IMR-90 (cell line): ENCODE data around the gene FGF3. TPM values are rescaled to one million over a fixed set of nuclear protein-coding genes. Genes with fewer than 3 reads are reported as not detected.

ENCODE experiments used
- ATAC-seq: fragments of 200-7000 bp; cut with Tn5 transposase; 2 replicates; pipeline ENCODE4 v1.9.1; 2020; ENCODE audit warnings: low read depth, mild to moderate bottlenecking, moderate library complexity
- BruUV-seq: library from RNA; stranded (reverse); fragments of 400-500 nt; replicated peaks from 2 replicates; lab custom pipeline; 2021; lab: Mats Ljungman, UMichigan
- CTCF ChIA-PET: fragments of 300-600 bp; formaldehyde crosslinking; extraction: SDS; loops from one replicate; lab custom pipeline; 2021; ENCODE audit warnings: antibody characterized with exemption; lab: Yijun Ruan, JAX
- POLR2A ChIA-PET: fragments of 300-600 bp; sonication (Branson Sonifier 250); formaldehyde crosslinking; loops from one replicate; lab custom pipeline; 2022; ENCODE audit warnings: antibody characterized with exemption; ENCODE audit not compliant: unreplicated experiment; lab: Charles Lee
- DNase-seq: peaks from one replicate; pipeline ENCODE4 v3.0.0; 2013
- H2AFZ ChIP-seq: replicated peaks from 2 replicates; pipeline ENCODE3; 2013; ENCODE audit warnings: low read length, mild to moderate bottlenecking; ENCODE audit not compliant: poor library complexity
- H2AK5ac ChIP-seq: 2 replicates; pipeline ENCODE4 v1.6.1; 2013; ENCODE audit warnings: low read depth, low read length, inconsistent platforms
- H2AK9ac ChIP-seq: replicated peaks from 2 replicates; pipeline ENCODE3; 2013; ENCODE audit warnings: mild to moderate bottlenecking, low read depth, low read length, moderate library complexity; ENCODE audit not compliant: poor library complexity
- H2BK120ac ChIP-seq: 2 replicates; pipeline ENCODE4 v1.6.1; 2013; ENCODE audit warnings: low read depth, low read length, inconsistent platforms
- H2BK15ac ChIP-seq: 3 replicates; pipeline ENCODE4 v1.6.1; 2013; ENCODE audit warnings: low read depth, low read length, inconsistent platforms
- H2BK20ac ChIP-seq: 2 replicates; pipeline ENCODE4 v1.6.1; 2013; ENCODE audit warnings: low read depth, mild to moderate bottlenecking, inconsistent platforms, low read length, moderate library complexity
- H2BK5ac ChIP-seq: 2 replicates; pipeline ENCODE4 v1.6.1; 2013; ENCODE audit warnings: mild to moderate bottlenecking, low read depth, low read length, inconsistent platforms; ENCODE audit not compliant: poor library complexity, severe bottlenecking
- H3K14ac ChIP-seq: replicated peaks from 2 replicates; pipeline ENCODE4 v1.6.1; 2013; ENCODE audit warnings: low read depth, low read length, inconsistent platforms
- H3K18ac ChIP-seq: 2 replicates; pipeline ENCODE4 v1.6.1; 2013; ENCODE audit warnings: low read depth, low read length, control low read depth
- H3K23ac ChIP-seq: 2 replicates; pipeline ENCODE4 v1.6.1; 2013; ENCODE audit warnings: low read depth, low read length, inconsistent platforms
- H3K27ac ChIP-seq: 2 replicates; pipeline ENCODE4 v1.5.1; 2013; ENCODE audit warnings: mild to moderate bottlenecking, control low read depth, low read length; ENCODE audit not compliant: insufficient read depth
- H3K27me3 ChIP-seq: 2 replicates; pipeline ENCODE4 v1.6.1; 2013; ENCODE audit warnings: low read length; ENCODE audit not compliant: control insufficient read depth, insufficient read depth
- H3K36me3 ChIP-seq: 2 replicates; pipeline ENCODE4 v1.6.1; 2013; ENCODE audit warnings: low read length, mixed read lengths; ENCODE audit not compliant: control insufficient read depth, insufficient read depth
- H3K4ac ChIP-seq: 2 replicates; pipeline ENCODE4 v1.6.1; 2013; ENCODE audit warnings: low read depth, low read length, inconsistent platforms
- H3K4me1 ChIP-seq: 2 replicates; pipeline ENCODE4 v1.6.1; 2013; ENCODE audit warnings: low read length, mixed read lengths; ENCODE audit not compliant: control insufficient read depth, insufficient read depth
- H3K4me2 ChIP-seq: 2 replicates; pipeline ENCODE4 v1.6.1; 2013; ENCODE audit warnings: low read depth, mild to moderate bottlenecking, control low read depth, low read length, moderate library complexity
- H3K4me3 ChIP-seq: 2 replicates; pipeline ENCODE4 v1.5.1; 2013; ENCODE audit warnings: low read depth, mild to moderate bottlenecking, control low read depth, low read length, moderate library complexity; ENCODE audit not compliant: insufficient read depth
- H3K56ac ChIP-seq: 2 replicates; pipeline ENCODE4 v1.6.1; 2013; ENCODE audit warnings: low read length, inconsistent platforms; ENCODE audit not compliant: insufficient read depth; ENCODE audit errors: extremely low read depth
- H3K79me1 ChIP-seq, 2 experiments: 2 replicates each; pipeline ENCODE4 v1.6.1; 2013; ENCODE audit warnings: low read length in 2 of 2, inconsistent platforms in 1 of 2, low read depth in 1 of 2
- H3K9ac ChIP-seq: 2 replicates; pipeline ENCODE4 v1.6.1; 2013; ENCODE audit warnings: low read depth, low read length, control low read depth
- H3K9me1 ChIP-seq: 2 replicates; pipeline ENCODE4 v1.6.1; 2013; ENCODE audit warnings: low read length, inconsistent platforms; ENCODE audit not compliant: insufficient read depth
- H3K9me3 ChIP-seq: 2 replicates; pipeline ENCODE4 v1.6.1; 2013; ENCODE audit warnings: low read length; ENCODE audit not compliant: control insufficient read depth, insufficient read depth
- H4K20me1 ChIP-seq: 2 replicates; pipeline ENCODE4 v1.6.1; 2013; ENCODE audit warnings: low read length, inconsistent platforms; ENCODE audit not compliant: insufficient read depth
- H4K5ac ChIP-seq: 2 replicates; pipeline ENCODE4 v1.6.1; 2013; ENCODE audit warnings: mild to moderate bottlenecking, low read depth, low read length, control low read depth
- H4K8ac ChIP-seq, 2 experiments: 2 replicates each; pipeline ENCODE4 v1.6.1; 2013; ENCODE audit warnings: low read depth in 2 of 2, low read length in 2 of 2, control low read depth in 1 of 2, inconsistent platforms in 1 of 2
- H4K91ac ChIP-seq: 2 replicates; pipeline ENCODE4 v1.6.1; 2013; ENCODE audit warnings: low read depth, low read length, inconsistent platforms; ENCODE audit not compliant: insufficient read depth
- CEBPB ChIP-seq: IDR thresholded peaks from 2 replicates; pipeline ENCODE4 v1.6.1; 2012; ENCODE audit warnings: low read depth, low read length, improper control_type of control experiment
- CHD1 ChIP-seq: IDR thresholded peaks from 2 replicates; pipeline ENCODE4 v1.6.1; 2012; ENCODE audit warnings: low read depth, low read length, improper control_type of control experiment
- FOS ChIP-seq: fragments of 150-350 bp; IDR thresholded peaks from 2 replicates; pipeline ENCODE4 v1.6.1; 2016; ENCODE audit warnings: low read depth, low read length
- MAFK ChIP-seq: IDR thresholded peaks from 2 replicates; pipeline ENCODE4 v1.6.1; 2012; ENCODE audit warnings: low read depth, low read length, improper control_type of control experiment
- NFE2L2 ChIP-seq: fragments of 150-350 bp; IDR thresholded peaks from 2 replicates; pipeline ENCODE4 v1.6.1; 2016; ENCODE audit warnings: low read depth, mild to moderate bottlenecking, low read length
- POLR2A ChIP-seq: IDR thresholded peaks from 2 replicates; pipeline ENCODE4 v1.6.1; 2012; ENCODE audit warnings: mild to moderate bottlenecking, low read depth, low read length
- RAD21 ChIP-seq: IDR thresholded peaks from 2 replicates; pipeline ENCODE4 v1.6.1; 2012; ENCODE audit warnings: low read length, improper control_type of control experiment
- SMC3 ChIP-seq: fragments of 150-350 bp; IDR thresholded peaks from 2 replicates; pipeline ENCODE4 v1.6.1; 2016; ENCODE audit warnings: low read depth, mild to moderate bottlenecking, antibody characterized with exemption, low read length, moderate library complexity
- WGBS, 2 experiments: methylation state at CpG; one replicate each; pipeline versions ENCODE4 v1.1.5 to v1.1.7; 2013; ENCODE audit warnings: missing lambda C conversion rate in 2 of 2; ENCODE audit not compliant: insufficient read length in 1 of 2; ENCODE audit errors: extremely low coverage in 2 of 2; 5-methylcytosine and 5-hydroxymethylcytosine counted together
- dilution Hi-C: fragments of 300-500 bp; cut with HindIII; formaldehyde crosslinking; loops from one replicate; pipeline ENCODE4 v1.14.3; 2018; ENCODE audit warnings: low sequenced_read_pairs; ENCODE audit not compliant: unreplicated experiment
- in situ Hi-C: fragments of 300-500 bp; cut with MboI; formaldehyde crosslinking; loops from 3 replicates; pipeline ENCODE4 v1.14.3; 2019; ENCODE audit warnings: low sequenced_read_pairs, inconsistent platforms, mixed read lengths
- intact Hi-C: fragments of 100-400 bp; cut with micrococcal nuclease; formaldehyde crosslinking; loops from 2 replicates; pipeline ENCODE4 v1.10.0; 2022
- polyA plus RNA-seq, 3 experiments: library from polyadenylated mRNA; depleted of rRNA; stranded (reverse); fragments of >200 nt; gene quantifications; 2 replicates each; pipeline ENCODE4 v1.2.3, GENCODE V29; 2012; ENCODE audit warnings: low replicate concordance in 1 of 3
- total RNA-seq: library from RNA; depleted of rRNA; stranded (reverse); fragments of >200 nt; gene quantifications from 2 replicates; pipeline ENCODE4 v1.2.3, GENCODE V29; 2012
- TF ChIP-seq, protein P1 (sequence below): conservative IDR thresholded peaks from 2 replicates; pipeline ENCODE4 v1.5.1; 2012; ENCODE audit warnings: mild to moderate bottlenecking, low read depth, low read length, improper control_type of control experiment
- TF ChIP-seq, protein P2 (sequence below): fragments of 150-350 bp; IDR thresholded peaks from 2 replicates; pipeline ENCODE4 v1.6.1; 2016; ENCODE audit warnings: low read depth, mild to moderate bottlenecking, low read length, moderate library complexity, borderline replicate concordance

FGF3 gene
- total and polyA plus RNA-seq, 2 of the 4 experiments (the other 2 are of a cell fraction) = not detected

DNA sequence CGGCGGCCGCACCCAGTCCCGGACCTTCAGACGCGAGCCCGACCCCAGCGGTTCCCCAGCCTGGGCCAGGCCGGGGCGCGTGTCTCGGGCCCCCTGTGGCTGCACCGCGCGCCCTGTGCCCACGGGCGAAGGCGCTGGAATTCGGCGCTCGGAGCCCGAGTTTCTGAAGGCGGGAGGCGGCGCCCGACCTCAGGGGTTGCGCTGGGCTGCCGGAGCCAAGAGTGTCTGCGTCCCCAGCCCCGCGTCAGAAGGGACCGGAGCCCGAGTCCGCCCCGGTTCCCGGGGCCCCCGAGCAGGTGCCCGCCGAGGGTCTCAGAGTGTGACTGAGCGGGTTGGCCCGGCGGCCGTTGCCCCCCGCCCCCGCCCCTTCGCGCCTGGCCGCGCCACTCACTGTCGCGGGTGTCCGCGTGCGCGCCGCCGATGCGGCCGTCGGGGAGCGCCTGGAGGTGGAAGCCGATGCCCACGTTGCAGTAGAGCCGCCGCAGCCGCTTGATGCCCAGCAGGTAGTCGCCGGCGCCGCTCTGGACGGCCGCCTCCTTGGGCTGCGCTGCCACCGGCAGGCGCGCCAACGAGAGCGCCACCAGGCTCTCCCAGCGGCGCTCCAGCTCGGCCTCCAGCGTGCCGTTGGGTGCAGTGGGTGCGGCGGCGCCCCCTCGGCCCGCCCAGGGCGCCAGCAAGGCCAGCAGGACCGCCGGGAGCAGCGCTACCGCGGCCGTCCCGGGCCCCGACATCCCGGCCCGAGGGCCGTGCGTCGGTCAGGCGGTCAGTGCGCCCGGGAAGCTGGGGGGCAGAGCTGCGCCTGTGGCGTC, 44.7 kb downstream of the FGF3 start (continued):
- TF ChIP-seq RAD21 = no peak

DNA sequence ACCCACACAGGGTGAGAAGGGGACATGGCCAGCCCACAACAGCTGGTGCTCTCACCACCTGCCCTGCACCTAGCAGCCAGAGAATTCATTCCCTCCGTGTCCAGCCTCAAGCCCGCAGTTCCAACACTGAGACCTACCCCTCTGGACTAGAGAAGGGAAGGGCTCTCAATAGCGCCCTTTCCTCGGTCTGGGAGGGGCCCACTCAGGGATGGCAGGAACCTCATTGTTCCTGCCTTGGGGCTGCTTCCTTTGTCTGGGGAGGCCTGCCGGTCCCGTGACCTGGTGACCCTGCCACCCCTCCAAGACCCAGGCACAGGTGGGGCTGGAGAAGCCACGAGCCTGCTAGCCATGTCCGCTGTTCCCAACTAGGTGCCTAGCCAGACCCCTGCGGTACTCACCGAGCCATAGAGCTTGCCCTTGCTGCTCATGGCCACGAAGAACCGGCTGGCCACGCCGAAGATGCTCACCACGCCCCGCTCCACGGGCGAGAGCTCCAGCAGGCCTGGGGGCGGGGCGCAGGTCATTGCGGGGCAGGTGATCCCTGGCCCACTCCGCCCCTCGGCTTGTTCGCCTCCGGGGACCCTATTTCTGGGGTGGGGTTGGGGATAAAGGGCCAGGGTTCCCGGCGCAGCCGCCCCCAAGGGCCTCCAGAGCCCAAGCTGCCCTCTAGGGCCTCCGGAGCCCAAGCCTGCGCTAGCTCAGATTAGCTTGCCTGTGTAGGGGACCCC, 45.4 kb downstream of the FGF3 start:
- dilution Hi-C loops (no loop called here), in situ Hi-C loops (no loop called here), intact Hi-C loops (no loop called here)
- Histone ChIP-seq H3K23ac (no peak overlapping the region), H3K18ac (no peak overlapping the region), H2BK120ac (no peak overlapping the region), H3K9ac (no peak overlapping the region), H3K79me1 (no peaks in the 10 kb centered on the region), H3K14ac (no peak overlapping the region), H2BK5ac (no peak overlapping the region), H4K5ac (no peak overlapping the region), H3K27me3 (peaks cover 96% of the 10 kb centered on the region), H2AFZ (no peak overlapping the region), H3K56ac (no peak overlapping the region), H2AK5ac (no peak overlapping the region), H2BK15ac (no peak overlapping the region), H3K27ac (no peak overlapping the region), H2AK9ac (no peak overlapping the region), H3K4ac (no peak overlapping the region), H4K8ac (no peak overlapping the region), H3K4me3 (no peak overlapping the region), H2BK20ac (no peak overlapping the region), H4K20me1 (no peaks in the 10 kb centered on the region; the same call in 1 of the 2 replicates), H3K4me1 (no peaks in the 10 kb centered on the region), H4K91ac (no peak overlapping the region), H3K9me1 (no peaks in the 10 kb centered on the region), H3K4me2 (no peak overlapping the region), H3K36me3 (no peaks in the 10 kb centered on the region), H3K9me3 (peaks cover 9% of the 10 kb centered on the region)
- WGBS, 2 experiments = 17% methylated on average over 17 of the region's 30 CpGs; no CpG with 5 or more reads in 1 of the 2 experiments
- no peak for ATAC-seq
- no peak for DNase-seq
- ChIA-PET POLR2A (no interaction called here), CTCF (no interaction called here)
- no TSS peak for BruUV-seq
- TF ChIP-seq FOS (no peak), SMC3 (no peak), POLR2A (no peak), CEBPB (no peak), MAFK (no peak), NFE2L2 (no peak), RAD21 (no peak), CHD1 (no peak)
- TF ChIP-seq, protein P1, sequence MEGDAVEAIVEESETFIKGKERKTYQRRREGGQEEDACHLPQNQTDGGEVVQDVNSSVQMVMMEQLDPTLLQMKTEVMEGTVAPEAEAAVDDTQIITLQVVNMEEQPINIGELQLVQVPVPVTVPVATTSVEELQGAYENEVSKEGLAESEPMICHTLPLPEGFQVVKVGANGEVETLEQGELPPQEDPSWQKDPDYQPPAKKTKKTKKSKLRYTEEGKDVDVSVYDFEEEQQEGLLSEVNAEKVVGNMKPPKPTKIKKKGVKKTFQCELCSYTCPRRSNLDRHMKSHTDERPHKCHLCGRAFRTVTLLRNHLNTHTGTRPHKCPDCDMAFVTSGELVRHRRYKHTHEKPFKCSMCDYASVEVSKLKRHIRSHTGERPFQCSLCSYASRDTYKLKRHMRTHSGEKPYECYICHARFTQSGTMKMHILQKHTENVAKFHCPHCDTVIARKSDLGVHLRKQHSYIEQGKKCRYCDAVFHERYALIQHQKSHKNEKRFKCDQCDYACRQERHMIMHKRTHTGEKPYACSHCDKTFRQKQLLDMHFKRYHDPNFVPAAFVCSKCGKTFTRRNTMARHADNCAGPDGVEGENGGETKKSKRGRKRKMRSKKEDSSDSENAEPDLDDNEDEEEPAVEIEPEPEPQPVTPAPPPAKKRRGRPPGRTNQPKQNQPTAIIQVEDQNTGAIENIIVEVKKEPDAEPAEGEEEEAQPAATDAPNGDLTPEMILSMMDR = no peak
- TF ChIP-seq, protein P2, sequence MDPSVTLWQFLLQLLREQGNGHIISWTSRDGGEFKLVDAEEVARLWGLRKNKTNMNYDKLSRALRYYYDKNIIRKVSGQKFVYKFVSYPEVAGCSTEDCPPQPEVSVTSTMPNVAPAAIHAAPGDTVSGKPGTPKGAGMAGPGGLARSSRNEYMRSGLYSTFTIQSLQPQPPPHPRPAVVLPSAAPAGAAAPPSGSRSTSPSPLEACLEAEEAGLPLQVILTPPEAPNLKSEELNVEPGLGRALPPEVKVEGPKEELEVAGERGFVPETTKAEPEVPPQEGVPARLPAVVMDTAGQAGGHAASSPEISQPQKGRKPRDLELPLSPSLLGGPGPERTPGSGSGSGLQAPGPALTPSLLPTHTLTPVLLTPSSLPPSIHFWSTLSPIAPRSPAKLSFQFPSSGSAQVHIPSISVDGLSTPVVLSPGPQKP = no peak
